A549 (cell line): ENCODE measurements around the gene TGFBRAP1.

ENCODE experiments used
- EHMT2 ChIP-seq: fragments of 200-600 bp; sonication (generic); IDR thresholded peaks from 2 replicates; pipeline ENCODE4 v1.6.1; 2016; ENCODE audit warnings: antibody characterized with exemption, low read depth, mild to moderate bottlenecking, moderate library complexity
- TF ChIP-seq, protein P1 (sequence below): fragments of >200 bp; sonication (Bioruptor Twin); formaldehyde crosslinking; IDR thresholded peaks from 3 replicates; pipeline ENCODE4 v1.5.1; 2016

DNA sequence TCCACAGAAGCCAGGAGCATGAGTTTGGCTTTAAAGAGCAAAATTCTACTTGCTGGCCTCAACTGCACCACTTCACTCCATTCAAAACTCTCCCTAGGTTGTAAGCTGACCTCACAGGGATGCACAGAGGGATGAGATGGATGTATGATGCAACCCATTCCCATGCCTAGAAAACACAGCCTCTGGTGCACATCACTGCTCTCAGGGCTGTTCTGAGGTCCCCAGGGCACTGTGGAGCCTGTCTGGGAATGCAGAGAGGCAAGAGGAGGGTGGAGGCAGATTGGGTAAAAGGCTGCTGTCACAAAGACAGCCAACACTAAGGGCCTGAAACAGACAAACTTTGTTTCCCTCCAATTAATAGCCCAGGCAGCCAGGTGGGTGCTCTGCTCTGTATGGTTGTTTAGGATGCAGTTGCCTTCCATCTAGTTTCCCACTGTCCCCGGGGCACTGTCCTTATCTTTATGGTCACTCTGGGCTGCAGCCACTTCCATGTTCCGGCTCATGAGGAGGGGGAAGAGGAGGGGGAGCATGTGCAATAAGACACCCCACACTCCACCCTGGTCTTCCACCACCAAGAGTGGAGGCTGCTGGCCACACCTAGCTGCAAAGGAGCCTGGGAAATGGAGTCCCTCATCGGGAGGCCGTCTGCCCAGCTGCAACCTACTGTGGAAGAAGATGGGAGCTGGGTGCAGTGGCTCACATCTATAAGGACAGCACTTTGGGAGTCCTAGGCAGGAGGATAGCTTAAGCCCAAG lies 81.0 kb downstream of the TGFBRAP1 start:
- TF ChIP-seq EHMT2 = no peak
- TF ChIP-seq, protein P1, sequence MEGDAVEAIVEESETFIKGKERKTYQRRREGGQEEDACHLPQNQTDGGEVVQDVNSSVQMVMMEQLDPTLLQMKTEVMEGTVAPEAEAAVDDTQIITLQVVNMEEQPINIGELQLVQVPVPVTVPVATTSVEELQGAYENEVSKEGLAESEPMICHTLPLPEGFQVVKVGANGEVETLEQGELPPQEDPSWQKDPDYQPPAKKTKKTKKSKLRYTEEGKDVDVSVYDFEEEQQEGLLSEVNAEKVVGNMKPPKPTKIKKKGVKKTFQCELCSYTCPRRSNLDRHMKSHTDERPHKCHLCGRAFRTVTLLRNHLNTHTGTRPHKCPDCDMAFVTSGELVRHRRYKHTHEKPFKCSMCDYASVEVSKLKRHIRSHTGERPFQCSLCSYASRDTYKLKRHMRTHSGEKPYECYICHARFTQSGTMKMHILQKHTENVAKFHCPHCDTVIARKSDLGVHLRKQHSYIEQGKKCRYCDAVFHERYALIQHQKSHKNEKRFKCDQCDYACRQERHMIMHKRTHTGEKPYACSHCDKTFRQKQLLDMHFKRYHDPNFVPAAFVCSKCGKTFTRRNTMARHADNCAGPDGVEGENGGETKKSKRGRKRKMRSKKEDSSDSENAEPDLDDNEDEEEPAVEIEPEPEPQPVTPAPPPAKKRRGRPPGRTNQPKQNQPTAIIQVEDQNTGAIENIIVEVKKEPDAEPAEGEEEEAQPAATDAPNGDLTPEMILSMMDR = no peak
